GM23338 (cell line): ENCODE results near the gene ATXN7L1. TPM values are rescaled to one million over a fixed set of nuclear protein-coding genes. Genes with fewer than 3 reads are reported as not detected.

Experiments
- ATAC-seq: fragments of 200-7000 bp; cut with Tn5 transposase; 3 replicates; pipeline ENCODE4 v1.9.1; 2020
- DNase-seq: peaks from one replicate; pipeline ENCODE4 v3.0.0-alpha.2; 2015; ENCODE audit warnings: low spot score
- H2AFZ ChIP-seq: fragments of 200-600 bp; sonication (generic); 2 replicates; pipeline ENCODE4 v1.8.0; 2016; ENCODE audit warnings: antibody characterized with exemption, mild to moderate bottlenecking, moderate library complexity
- H3F3A ChIP-seq: fragments of 200-600 bp; sonication (generic); replicated peaks from 2 replicates; pipeline ENCODE4 v1.8.0; 2017; ENCODE audit warnings: antibody characterized with exemption, mixed run types, low read depth
- H3K27ac ChIP-seq: fragments of 200-600 bp; sonication (generic); 2 replicates; pipeline ENCODE4 v1.6.1; 2016; ENCODE audit warnings: low read depth
- H3K27me3 ChIP-seq: fragments of 200-600 bp; sonication (generic); 2 replicates; pipeline ENCODE4 v1.8.0; 2016; ENCODE audit warnings: mild to moderate bottlenecking, mixed run types, moderate library complexity; ENCODE audit not compliant: insufficient read depth
- H3K36me3 ChIP-seq: fragments of 200-600 bp; sonication (generic); 2 replicates; pipeline ENCODE4 v1.8.0; 2016; ENCODE audit warnings: mild to moderate bottlenecking; ENCODE audit not compliant: insufficient read depth
- H3K4me1 ChIP-seq: fragments of 200-600 bp; sonication (generic); 2 replicates; pipeline ENCODE4 v1.8.0; 2016; ENCODE audit warnings: mild to moderate bottlenecking, moderate library complexity; ENCODE audit not compliant: insufficient read depth
- H3K4me2 ChIP-seq: fragments of 200-600 bp; sonication (generic); 2 replicates; pipeline ENCODE4 v1.7.1; 2017; ENCODE audit warnings: mixed run types
- H3K4me3 ChIP-seq: fragments of 200-600 bp; sonication (generic); 2 replicates; pipeline ENCODE4 v1.6.1; 2016; ENCODE audit warnings: mixed run types
- H3K79me2 ChIP-seq: fragments of 200-600 bp; sonication (generic); replicated peaks from 2 replicates; pipeline ENCODE4 v1.8.0; 2017; ENCODE audit warnings: mild to moderate bottlenecking; ENCODE audit not compliant: insufficient read depth
- H3K9me2 ChIP-seq: fragments of 200-600 bp; sonication (generic); 2 replicates; pipeline ENCODE4 v1.8.0; 2017; ENCODE audit not compliant: insufficient read depth
- H4K20me1 ChIP-seq: fragments of 200-600 bp; sonication (generic); replicated peaks from 2 replicates; pipeline ENCODE4 v1.8.0; 2017; ENCODE audit warnings: mild to moderate bottlenecking; ENCODE audit not compliant: insufficient read depth
- H3K27ac Mint-ChIP-seq: 2 replicates; pipeline ENCODE4 v1.8.0; 2020; ENCODE audit warnings: inconsistent platforms, mild to moderate bottlenecking, moderate library complexity, mixed read lengths
- H3K27me3 Mint-ChIP-seq: 3 replicates; pipeline ENCODE4 v1.8.0; 2022; ENCODE audit warnings: low read depth, mild to moderate bottlenecking, moderate library complexity, mixed read lengths, inconsistent platforms; ENCODE audit not compliant: insufficient read depth, poor library complexity
- H3K36me3 Mint-ChIP-seq: 3 replicates; pipeline ENCODE4 v1.8.0; 2021; ENCODE audit warnings: low read depth, mild to moderate bottlenecking, inconsistent platforms, moderate library complexity, mixed read lengths
- H3K4me1 Mint-ChIP-seq: 3 replicates; pipeline ENCODE4 v1.8.0; 2020; ENCODE audit warnings: mild to moderate bottlenecking, inconsistent platforms, mixed read lengths
- H3K4me3 Mint-ChIP-seq: 3 replicates; pipeline ENCODE4 v1.8.0; 2021; ENCODE audit warnings: moderate library complexity, mild to moderate bottlenecking, inconsistent platforms, mixed read lengths
- H3K9me3 Mint-ChIP-seq: 3 replicates; pipeline ENCODE4 v1.8.0; 2020; ENCODE audit warnings: moderate library complexity, mild to moderate bottlenecking, inconsistent platforms, mixed read lengths
- CREB1 ChIP-seq: fragments of 250-450 bp; sonication (Bioruptor Pico); IDR thresholded peaks from 2 replicates; pipeline ENCODE4 v1.5.0; 2020; ENCODE audit warnings: low read depth, mild to moderate bottlenecking, moderate library complexity
- CTCF ChIP-seq, 2 experiments: fragments of 200-600 bp in 1 of 2; sonication (generic) in 1 of 2; conservative IDR thresholded peaks; 2 replicates each; pipeline versions ENCODE4 v1.5.1 to v1.6.1; 2016 to 2017; ENCODE audit warnings: antibody characterized with exemption in 2 of 2, low read depth in 2 of 2, mild to moderate bottlenecking in 2 of 2, moderate library complexity in 1 of 2
- ETS1 ChIP-seq: IDR thresholded peaks from 2 replicates; pipeline ENCODE4 v1.6.1; 2016; ENCODE audit warnings: antibody characterized with exemption
- EZH2 ChIP-seq: fragments of 200-600 bp; sonication (generic); IDR thresholded peaks from one replicate; pipeline ENCODE4 v1.8.0; 2017; ENCODE audit warnings: antibody characterized with exemption, mild to moderate bottlenecking, low read depth; ENCODE audit not compliant: unreplicated experiment
- EZH2phosphoT487 ChIP-seq: fragments of 200-600 bp; sonication (generic); IDR thresholded peaks from one replicate; pipeline ENCODE4 v1.8.1; 2018; ENCODE audit warnings: antibody characterized with exemption; ENCODE audit not compliant: unreplicated experiment
- JUNB ChIP-seq: IDR thresholded peaks from one replicate; pipeline ENCODE4 v1.6.1; 2016; ENCODE audit warnings: antibody characterized with exemption; ENCODE audit not compliant: unreplicated experiment
- POLR2AphosphoS5 ChIP-seq: IDR thresholded peaks from 2 replicates; pipeline ENCODE4 v1.6.1; 2016; ENCODE audit warnings: antibody characterized with exemption, low read depth
- REST ChIP-seq: IDR thresholded peaks from one replicate; pipeline ENCODE4 v1.6.1; 2018; ENCODE audit warnings: antibody characterized with exemption; ENCODE audit not compliant: unreplicated experiment
- ZNF331 ChIP-seq: fragments of 250-450 bp; sonication (Bioruptor Pico); IDR thresholded peaks from 2 replicates; pipeline ENCODE4 v1.5.0; 2020; ENCODE audit warnings: low read depth, mild to moderate bottlenecking, moderate library complexity
- polyA plus RNA-seq: library from polyadenylated mRNA; unstranded; fragments of >200 nt; fragmentation: Nextera tagmentation; extraction: Ambion mirVana; gene quantifications from 2 replicates; pipeline ENCODE4 v1.2.1, GENCODE V29; 2016
- total RNA-seq: library from RNA; depleted of rRNA; stranded (reverse); fragments of >200 nt; shearing (Covaris generic); gene quantifications from 2 replicates; pipeline ENCODE4 v1.2.3, GENCODE V29; 2014

ATXN7L1 gene
- total and polyA plus RNA-seq, 2 experiments from 2014 or later, result 22.8 to 29.8 TPM

GRCh38 chr7:105655067-105655466 is 221.3 kb downstream of the ATXN7L1 start:
- Histone ChIP-seq H3K9me2 (no peaks in the 10 kb centered on the region), H3K4me2 (peak overlapping the region; percentile 67), H3K4me3 (peak overlapping the region; percentile 39), H3K36me3 (peaks cover 7% of the 10 kb centered on the region), H2AFZ (no peak overlapping the region), H3K27me3 (no peaks in the 10 kb centered on the region), H3K27ac (peak overlapping the region; percentile 96), H4K20me1 (no peaks in the 10 kb centered on the region), H3K4me1 (peaks cover 53% of the 10 kb centered on the region), H3F3A (peaks cover 40% of the 10 kb centered on the region), H3K79me2 (peaks cover 3% of the 10 kb centered on the region; the same call in 1 of the 2 replicates)
- peaks cover 17% of the 10 kb centered on the region for H3K27me3 Mint-ChIP-seq
- H3K36me3 Mint-ChIP-seq, result peaks cover 30% of the 10 kb centered on the region
- ATAC-seq (peak; percentile 4), DNase-seq (peak; percentile 64)
- peak overlapping the region; percentile 92 for H3K27ac Mint-ChIP-seq
- peak; percentile 82 for TF ChIP-seq REST
- no peak for TF ChIP-seq EZH2phosphoT487
- peak overlapping the region; percentile 52 for H3K4me3 Mint-ChIP-seq
- H3K9me3 Mint-ChIP-seq, result no peaks in the 10 kb centered on the region
- H3K4me1 Mint-ChIP-seq, result peaks cover 68% of the 10 kb centered on the region

- Histone ChIP-seq H3F3A (peaks cover 40% of the 10 kb centered on the region), H4K20me1 (no peaks in the 10 kb centered on the region), H3K27me3 (no peaks in the 10 kb centered on the region), H3K36me3 (peaks cover 7% of the 10 kb centered on the region), H3K27ac (peak overlapping the region; percentile 96; the same call in 1 of the 2 replicates), H2AFZ (no peak overlapping the region), H3K4me2 (peak overlapping the region; percentile 67; the same call in 1 of the 2 replicates), H3K9me2 (no peaks in the 10 kb centered on the region), H3K79me2 (peaks cover 3% of the 10 kb centered on the region; the same call in 1 of the 2 replicates), H3K4me1 (peaks cover 60% of the 10 kb centered on the region), H3K4me3 (no peak overlapping the region)
- no peaks in the 10 kb centered on the region for H3K9me3 Mint-ChIP-seq
- peaks cover 24% of the 10 kb centered on the region for H3K36me3 Mint-ChIP-seq
- no peak for DNase-seq
- peak overlapping the region; percentile 40; the same call in 1 of the 3 replicates for H3K4me3 Mint-ChIP-seq
- peaks cover 72% of the 10 kb centered on the region for H3K4me1 Mint-ChIP-seq
- H3K27me3 Mint-ChIP-seq, result peaks cover 17% of the 10 kb centered on the region
- peak overlapping the region; percentile 68; the same call in 1 of the 2 replicates for H3K27ac Mint-ChIP-seq
- no peak for ATAC-seq
- TF ChIP-seq REST (no peak), ZNF331 (no peak), EZH2 (no peak), JUNB (no peak), CREB1 (CRISPR knock-in tag) (no peak), POLR2AphosphoS5 (no peak), ETS1 (no peak), CTCF (conservative IDR thresholded peaks at IDR 0.05; ENCODE audit: low read depth in 2 of 2) (no peak), EZH2phosphoT487 (no peak)
These were observed 222.2 kb downstream of the ATXN7L1 start for GRCh38 chr7:105654095-105654686.
